MM.1S (cell line): ENCODE data around the gene TTLL3.

Experiments
- DNase-seq: peaks from one replicate; pipeline ENCODE4 v3.0.0-alpha.2; 2015
- H2AFZ ChIP-seq: fragments of 300-600 bp; sonication (generic); 2 replicates; pipeline ENCODE4 v1.6.0; 2016; ENCODE audit warnings: antibody characterized with exemption, low read length
- H3F3A ChIP-seq: fragments of 300-600 bp; sonication (generic); 2 replicates; pipeline ENCODE4 v1.6.1; 2016; ENCODE audit warnings: mild to moderate bottlenecking, antibody characterized with exemption, low read length, moderate library complexity, mixed read lengths; ENCODE audit not compliant: insufficient read depth
- H3K27ac ChIP-seq: fragments of 300-600 bp; sonication (generic); 2 replicates; pipeline ENCODE4 v1.5.1; 2016; ENCODE audit warnings: mild to moderate bottlenecking, low read length
- H3K27me3 ChIP-seq: fragments of 300-600 bp; sonication (generic); replicated peaks from 2 replicates; pipeline ENCODE4 v1.6.0; 2016; ENCODE audit warnings: low read length; ENCODE audit not compliant: insufficient read depth
- H3K36me3 ChIP-seq: fragments of 300-600 bp; sonication (generic); replicated peaks from 2 replicates; pipeline ENCODE4 v1.6.1; 2016; ENCODE audit warnings: mild to moderate bottlenecking, low read length, mixed read lengths; ENCODE audit not compliant: insufficient read depth
- H3K4me1 ChIP-seq: fragments of 300-600 bp; sonication (generic); 2 replicates; pipeline ENCODE4 v1.6.1; 2016; ENCODE audit warnings: low read length, mixed read lengths
- H3K4me2 ChIP-seq: fragments of 300-600 bp; sonication (generic); 2 replicates; pipeline ENCODE4 v1.6.0; 2016; ENCODE audit warnings: low read depth, low read length
- H3K4me3 ChIP-seq: fragments of 300-600 bp; sonication (generic); 2 replicates; pipeline ENCODE4 v1.5.1; 2016; ENCODE audit warnings: low read length, mixed read lengths
- H3K79me2 ChIP-seq: fragments of 300-600 bp; sonication (generic); 2 replicates; pipeline ENCODE4 v1.6.1; 2016; ENCODE audit warnings: mixed run types, low read length, mixed read lengths
- H3K9ac ChIP-seq: fragments of 300-600 bp; sonication (generic); 2 replicates; pipeline ENCODE4 v1.6.1; 2016; ENCODE audit warnings: low read length, mixed read lengths
- H3K9me2 ChIP-seq: fragments of 300-600 bp; sonication (generic); replicated peaks from 2 replicates; pipeline ENCODE4 v1.6.1; 2016; ENCODE audit warnings: mild to moderate bottlenecking, low read length, mixed read lengths; ENCODE audit not compliant: insufficient read depth
- H3K9me3 ChIP-seq: fragments of 300-600 bp; sonication (generic); replicated peaks from 2 replicates; pipeline ENCODE4 v1.6.1; 2016; ENCODE audit warnings: mild to moderate bottlenecking, low read length, mixed read lengths; ENCODE audit not compliant: insufficient read depth
- H4K20me1 ChIP-seq: fragments of 300-600 bp; sonication (generic); 2 replicates; pipeline ENCODE4 v1.6.1; 2016; ENCODE audit warnings: mild to moderate bottlenecking, low read length, moderate library complexity, mixed read lengths; ENCODE audit not compliant: insufficient read depth
- CTCF ChIP-seq: fragments of 300-600 bp; sonication (generic); IDR thresholded peaks from 2 replicates; pipeline ENCODE4 v1.5.1; 2016; ENCODE audit warnings: antibody characterized with exemption, low read length, mixed read lengths
- EZH2 ChIP-seq: fragments of 300-600 bp; sonication (generic); optimal IDR thresholded peaks from 2 replicates; pipeline ENCODE3; 2017; ENCODE audit warnings: low read depth, mild to moderate bottlenecking, antibody characterized with exemption, low read length, mixed read lengths
- EZH2phosphoT487 ChIP-seq: fragments of 300-600 bp; sonication (generic); IDR thresholded peaks from 2 replicates; pipeline ENCODE4 v1.6.1; 2018; ENCODE audit warnings: antibody characterized with exemption, low read length

TTLL3 gene

GRCh38 chr3:9762871-9763270 lies 47.2 kb upstream of the TTLL3 start:
- Histone ChIP-seq H3K9me3 (no peaks in the 10 kb centered on the region), H3K4me2 (no peak overlapping the region), H4K20me1 (no peaks in the 10 kb centered on the region), H3K4me3 (no peak overlapping the region), H3K4me1 (no peaks in the 10 kb centered on the region), H3K9ac (no peak overlapping the region), H3K27ac (no peak overlapping the region), H3K27me3 (no peaks in the 10 kb centered on the region), H3K9me2 (no peaks in the 10 kb centered on the region), H2AFZ (no peak overlapping the region), H3K79me2 (no peaks in the 10 kb centered on the region), H3F3A (no peaks in the 10 kb centered on the region), H3K36me3 (no peaks in the 10 kb centered on the region)
- TF ChIP-seq CTCF (no peak), EZH2phosphoT487 (no peak), EZH2 (no peak)
- DNase-seq: no peak

DNA sequence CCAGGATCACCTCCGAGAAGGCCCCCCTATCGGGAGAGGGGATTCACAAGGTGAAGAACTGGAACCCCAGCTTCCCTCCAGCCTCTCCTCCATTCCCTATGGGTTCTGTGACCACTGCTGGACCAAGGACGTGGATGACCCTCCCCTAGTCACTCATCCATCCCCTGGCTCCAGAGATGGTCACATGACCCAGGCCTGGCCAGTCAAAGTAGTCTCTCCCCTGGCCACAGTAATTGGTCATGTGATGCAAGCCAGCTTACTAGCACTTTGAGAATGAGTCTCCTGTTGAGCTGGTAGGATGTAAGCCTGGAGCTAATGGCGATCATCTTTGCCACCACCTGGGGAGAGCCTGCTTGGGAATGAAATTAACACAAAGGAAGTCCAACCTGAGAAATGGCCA lies 44.2 kb upstream of the TTLL3 start:
- H3K9ac ChIP-seq: no peak overlapping the region
- TF ChIP-seq CTCF: no peak
- H3K36me3 ChIP-seq: no peaks in the 10 kb centered on the region
- H3K4me2 ChIP-seq: no peak overlapping the region
- H3K4me3 ChIP-seq: no peak overlapping the region
- H3F3A ChIP-seq: no peaks in the 10 kb centered on the region; the same call in 1 of the 2 replicates
- no peak overlapping the region for H3K27ac ChIP-seq
- 0 out of 2 replicates have a peak, but pooled peaks cover 5% of the 10 kb centered on the region for H3K4me1 ChIP-seq
- no peaks in the 10 kb centered on the region for H3K9me3 ChIP-seq
- H3K9me2 ChIP-seq: no peaks in the 10 kb centered on the region
- no peak for DNase-seq
- no peaks in the 10 kb centered on the region for H3K27me3 ChIP-seq
- no peaks in the 10 kb centered on the region for H4K20me1 ChIP-seq
- no peak overlapping the region for H2AFZ ChIP-seq
- H3K79me2 ChIP-seq: no peaks in the 10 kb centered on the region

- no peak for DNase-seq
- no peak overlapping the region for H3K4me3 ChIP-seq
- no peak overlapping the region for H3K4me2 ChIP-seq
- no peaks in the 10 kb centered on the region for H4K20me1 ChIP-seq
- no peaks in the 10 kb centered on the region for H3K27me3 ChIP-seq
- no peaks in the 10 kb centered on the region for H3K36me3 ChIP-seq
- no peaks in the 10 kb centered on the region; the same call in 1 of the 2 replicates for H3F3A ChIP-seq
- H3K4me1 ChIP-seq: 0 out of 2 replicates have a peak, but pooled peaks cover 5% of the 10 kb centered on the region
- no peak overlapping the region for H3K9ac ChIP-seq
- no peak overlapping the region for H2AFZ ChIP-seq
- H3K79me2 ChIP-seq: no peaks in the 10 kb centered on the region
- H3K9me3 ChIP-seq: no peaks in the 10 kb centered on the region
- H3K9me2 ChIP-seq: no peaks in the 10 kb centered on the region
- no peak for TF ChIP-seq EZH2
- no peak overlapping the region for H3K27ac ChIP-seq
Observed at GRCh38 chr3:9767418-9767817, 42.6 kb upstream of the TTLL3 start.

GRCh38 chr3:9768141-9768775 lies 41.8 kb upstream of the TTLL3 start:
- no peak for TF ChIP-seq CTCF
- no peak for TF ChIP-seq EZH2phosphoT487
- TF ChIP-seq EZH2: no peak
- H3K27ac ChIP-seq: no peak overlapping the region
- H3K4me3 ChIP-seq: no peak overlapping the region
- no peaks in the 10 kb centered on the region for H3K9me3 ChIP-seq
- no peaks in the 10 kb centered on the region for H3K36me3 ChIP-seq
- no peak overlapping the region for H3K9ac ChIP-seq
- H3K9me2 ChIP-seq: no peaks in the 10 kb centered on the region
- H4K20me1 ChIP-seq: no peaks in the 10 kb centered on the region
- H3K4me2 ChIP-seq: no peak overlapping the region
- no peaks in the 10 kb centered on the region for H3K79me2 ChIP-seq
- DNase-seq: no peak
- H3K4me1 ChIP-seq: 0 out of 2 replicates have a peak, but pooled peaks cover 5% of the 10 kb centered on the region
- H3K27me3 ChIP-seq: no peaks in the 10 kb centered on the region
- no peaks in the 10 kb centered on the region; the same call in 1 of the 2 replicates for H3F3A ChIP-seq
- H2AFZ ChIP-seq: no peak overlapping the region
